HEK293 (cell line): ENCODE data around the gene CDH7.
A peak's percentile ranks its signal among the peaks of the same experiment; 100 is the strongest.

Source experiments
- CTCF ChIA-PET: fragments of 350-600 bp; formaldehyde crosslinking; extraction: SDS; loops from one replicate; lab custom pipeline; 2021; ENCODE audit warnings: antibody characterized with exemption; lab: Yijun Ruan, JAX
- POLR2A ChIA-PET: fragments of 300-600 bp; formaldehyde crosslinking; extraction: SDS; loops from one replicate; lab custom pipeline; 2020; ENCODE audit warnings: antibody characterized with exemption, inconsistent platforms; lab: Yijun Ruan, JAX
- H3K27ac ChIP-seq: fragments of 200-500 bp; sonication (Bioruptor generic); 2 replicates; pipeline ENCODE4 v1.5.1; 2014; ENCODE audit warnings: low read depth, low read length, control low read depth, inconsistent platforms; ENCODE audit errors: extremely low read depth
- H3K36me3 ChIP-seq, 2 experiments: fragments of 200-500 bp in 1 of 2; sonication (Bioruptor generic) in 1 of 2; 1 replicate in 1 of 2; 2 replicates in 1 of 2; pipeline ENCODE4 v1.5.1; 2014 to 2017; ENCODE audit warnings: inconsistent platforms in 2 of 2, low read length in 2 of 2; ENCODE audit not compliant: control insufficient read depth in 2 of 2, insufficient read depth in 1 of 2
- H3K4me1 ChIP-seq: fragments of 200-500 bp; sonication (Bioruptor generic); 2 replicates; pipeline ENCODE4 v1.5.1; 2014; ENCODE audit warnings: mild to moderate bottlenecking, low read length, inconsistent platforms; ENCODE audit not compliant: control insufficient read depth, insufficient read depth
- H3K4me3 ChIP-seq: 2 replicates; pipeline ENCODE4 v1.5.1; 2011; ENCODE audit warnings: low read depth, mild to moderate bottlenecking, control low read depth, low read length, moderate library complexity
- H3K9me3 ChIP-seq: fragments of 200-500 bp; sonication (Bioruptor generic); 2 replicates; pipeline ENCODE4 v1.5.1; 2014; ENCODE audit warnings: low read depth, low read length, inconsistent platforms; ENCODE audit not compliant: control insufficient read depth, insufficient read depth
- FEZF1 ChIP-seq: fragments of 450-650 bp; formaldehyde crosslinking; IDR thresholded peaks from 2 replicates; pipeline ENCODE4 v1.5.1; 2016; ENCODE audit warnings: missing biosample characterization, missing genetic modification characterization
- GLIS1 ChIP-seq: fragments of 450-650 bp; formaldehyde crosslinking; IDR thresholded peaks from 2 replicates; pipeline ENCODE4 v1.5.1; 2016; ENCODE audit warnings: missing biosample characterization, missing genetic modification characterization
- KLF8 ChIP-seq: fragments of 450-650 bp; formaldehyde crosslinking; IDR thresholded peaks from 2 replicates; pipeline ENCODE4 v1.5.1; 2016; ENCODE audit warnings: missing biosample characterization, missing genetic modification characterization
- MZF1 ChIP-seq: fragments of 450-650 bp; formaldehyde crosslinking; IDR thresholded peaks from 2 replicates; pipeline ENCODE4 v1.5.1; 2017; ENCODE audit warnings: missing biosample characterization, missing genetic modification characterization, borderline replicate concordance
- OSR2 ChIP-seq: fragments of 450-650 bp; formaldehyde crosslinking; IDR thresholded peaks from 2 replicates; pipeline ENCODE4 v1.5.1; 2016; ENCODE audit warnings: missing biosample characterization, missing genetic modification characterization
- SALL2 ChIP-seq: fragments of 450-650 bp; formaldehyde crosslinking; IDR thresholded peaks from 2 replicates; pipeline ENCODE4 v1.5.0; 2017; ENCODE audit warnings: missing biosample characterization, mild to moderate bottlenecking, missing genetic modification characterization, borderline replicate concordance
- SP7 ChIP-seq: fragments of 450-650 bp; formaldehyde crosslinking; IDR thresholded peaks from 2 replicates; pipeline ENCODE4 v1.5.1; 2016; ENCODE audit warnings: missing biosample characterization, missing genetic modification characterization
- TRIM28 ChIP-seq: IDR thresholded peaks from 2 replicates; pipeline ENCODE4 v1.6.1; 2011; ENCODE audit warnings: low read length, control low read depth, borderline replicate concordance
- ZBTB17 ChIP-seq: fragments of 450-650 bp; formaldehyde crosslinking; IDR thresholded peaks from 2 replicates; pipeline ENCODE4 v1.5.1; 2016; ENCODE audit warnings: missing biosample characterization, missing genetic modification characterization
- ZBTB44 ChIP-seq: fragments of 450-650 bp; IDR thresholded peaks from 2 replicates; pipeline ENCODE4 v1.5.1; 2018; ENCODE audit warnings: missing biosample characterization, mild to moderate bottlenecking, missing genetic modification characterization
- ZNF10 ChIP-seq: fragments of 450-650 bp; formaldehyde crosslinking; IDR thresholded peaks from 2 replicates; pipeline ENCODE4 v1.5.1; 2017; ENCODE audit warnings: missing biosample characterization, missing genetic modification characterization
- ZNF155 ChIP-seq: fragments of 450-650 bp; formaldehyde crosslinking; IDR thresholded peaks from 2 replicates; pipeline ENCODE4 v1.5.1; 2016; ENCODE audit warnings: missing biosample characterization, missing genetic modification characterization
- ZNF394 ChIP-seq: fragments of 450-650 bp; formaldehyde crosslinking; IDR thresholded peaks from 2 replicates; pipeline ENCODE4 v1.5.1; 2016; ENCODE audit warnings: missing biosample characterization, missing genetic modification characterization, mild to moderate bottlenecking, moderate library complexity, borderline replicate concordance
- ZNF423 ChIP-seq: fragments of 450-650 bp; formaldehyde crosslinking; IDR thresholded peaks from 2 replicates; pipeline ENCODE4 v1.5.1; 2016; ENCODE audit warnings: missing biosample characterization, missing genetic modification characterization
- ZNF48 ChIP-seq: fragments of 450-650 bp; formaldehyde crosslinking; IDR thresholded peaks from 2 replicates; pipeline ENCODE4 v1.5.1; 2016; ENCODE audit warnings: missing biosample characterization, missing genetic modification characterization
- ZNF654 ChIP-seq: fragments of 450-650 bp; formaldehyde crosslinking; IDR thresholded peaks from 2 replicates; pipeline ENCODE4 v1.5.1; 2016; ENCODE audit warnings: low read depth, missing biosample characterization, missing genetic modification characterization
- ZNF660 ChIP-seq: fragments of 450-650 bp; IDR thresholded peaks from 2 replicates; pipeline ENCODE4 v1.5.1; 2018; ENCODE audit warnings: missing biosample characterization, mild to moderate bottlenecking, missing genetic modification characterization
- ZSCAN16 ChIP-seq: fragments of 450-650 bp; formaldehyde crosslinking; IDR thresholded peaks from 2 replicates; pipeline ENCODE4 v1.5.1; 2016; ENCODE audit warnings: missing biosample characterization, missing genetic modification characterization
- ZSCAN30 ChIP-seq: fragments of 450-650 bp; IDR thresholded peaks from 2 replicates; pipeline ENCODE4 v1.5.1; 2018; ENCODE audit warnings: missing biosample characterization, mild to moderate bottlenecking, missing genetic modification characterization, moderate library complexity
- ZSCAN5A ChIP-seq: fragments of 450-650 bp; formaldehyde crosslinking; IDR thresholded peaks from 2 replicates; pipeline ENCODE4 v1.5.1; 2016; ENCODE audit warnings: missing biosample characterization, missing genetic modification characterization
- TF ChIP-seq, protein P1 (sequence below): fragments of 450-650 bp; formaldehyde crosslinking; IDR thresholded peaks from 2 replicates; pipeline ENCODE4 v1.5.1; 2017; ENCODE audit warnings: missing biosample characterization, missing genetic modification characterization
- TF ChIP-seq, protein P2 (sequence below): fragments of 450-650 bp; formaldehyde crosslinking; IDR thresholded peaks from 2 replicates; pipeline ENCODE4 v1.5.1; 2016; ENCODE audit warnings: missing biosample characterization, missing genetic modification characterization
- TF ChIP-seq, protein P3 (sequence below): fragments of 450-650 bp; formaldehyde crosslinking; IDR thresholded peaks from 2 replicates; pipeline ENCODE4 v1.5.1; 2017; ENCODE audit warnings: missing biosample characterization, missing genetic modification characterization
- TF ChIP-seq, protein P4 (sequence below): fragments of 450-650 bp; formaldehyde crosslinking; IDR thresholded peaks from 2 replicates; pipeline ENCODE4 v1.5.1; 2016; ENCODE audit warnings: missing biosample characterization, missing genetic modification characterization

The CDH7 gene

GRCh38 chr18:65752625-65753325, 2.0 kb downstream of the CDH7 start:
- POLR2A ChIA-PET: interaction anchor here (1.1 to 1.9 kb wide), 2 partner anchors 11 to 15 kb away, joined by 4 to 5 read pairs; no protein-coding TSS in a partner anchor
- peaks cover 40% of the 10 kb centered on the region for H3K4me1 ChIP-seq
- TF ChIP-seq SALL2 (tag by site-specific recombination) (no peak), ZNF660 (no peak), FEZF1 (tag by site-specific recombination) (peak; percentile 56), ZNF48 (tag by site-specific recombination) (no peak), KLF8 (0 out of 2 replicates have a peak, but pooled peaks have one; percentile 16), TRIM28 (no peak), ZNF10 (tag by site-specific recombination) (peak; percentile 65; the same call in 1 of the 2 replicates), SP7 (tag by site-specific recombination) (peak; percentile 39; the same call in 1 of the 2 replicates), OSR2 (tag by site-specific recombination) (peak; percentile 12; the same call in 1 of the 2 replicates), ZBTB17 (tag by site-specific recombination) (peak; percentile 29; the same call in 1 of the 2 replicates), MZF1 (no peak)
- TF ChIP-seq, protein P1, sequence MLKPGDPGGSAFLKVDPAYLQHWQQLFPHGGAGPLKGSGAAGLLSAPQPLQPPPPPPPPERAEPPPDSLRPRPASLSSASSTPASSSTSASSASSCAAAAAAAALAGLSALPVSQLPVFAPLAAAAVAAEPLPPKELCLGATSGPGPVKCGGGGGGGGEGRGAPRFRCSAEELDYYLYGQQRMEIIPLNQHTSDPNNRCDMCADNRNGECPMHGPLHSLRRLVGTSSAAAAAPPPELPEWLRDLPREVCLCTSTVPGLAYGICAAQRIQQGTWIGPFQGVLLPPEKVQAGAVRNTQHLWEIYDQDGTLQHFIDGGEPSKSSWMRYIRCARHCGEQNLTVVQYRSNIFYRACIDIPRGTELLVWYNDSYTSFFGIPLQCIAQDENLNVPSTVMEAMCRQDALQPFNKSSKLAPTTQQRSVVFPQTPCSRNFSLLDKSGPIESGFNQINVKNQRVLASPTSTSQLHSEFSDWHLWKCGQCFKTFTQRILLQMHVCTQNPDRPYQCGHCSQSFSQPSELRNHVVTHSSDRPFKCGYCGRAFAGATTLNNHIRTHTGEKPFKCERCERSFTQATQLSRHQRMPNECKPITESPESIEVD (tag by site-specific recombination): peak; percentile 34; the same call in 1 of the 2 replicates
- TF ChIP-seq, protein P2, sequence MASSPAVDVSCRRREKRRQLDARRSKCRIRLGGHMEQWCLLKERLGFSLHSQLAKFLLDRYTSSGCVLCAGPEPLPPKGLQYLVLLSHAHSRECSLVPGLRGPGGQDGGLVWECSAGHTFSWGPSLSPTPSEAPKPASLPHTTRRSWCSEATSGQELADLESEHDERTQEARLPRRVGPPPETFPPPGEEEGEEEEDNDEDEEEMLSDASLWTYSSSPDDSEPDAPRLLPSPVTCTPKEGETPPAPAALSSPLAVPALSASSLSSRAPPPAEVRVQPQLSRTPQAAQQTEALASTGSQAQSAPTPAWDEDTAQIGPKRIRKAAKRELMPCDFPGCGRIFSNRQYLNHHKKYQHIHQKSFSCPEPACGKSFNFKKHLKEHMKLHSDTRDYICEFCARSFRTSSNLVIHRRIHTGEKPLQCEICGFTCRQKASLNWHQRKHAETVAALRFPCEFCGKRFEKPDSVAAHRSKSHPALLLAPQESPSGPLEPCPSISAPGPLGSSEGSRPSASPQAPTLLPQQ: 0 out of 2 replicates have a peak, but pooled peaks have one; percentile 12
- TF ChIP-seq, protein P3, sequence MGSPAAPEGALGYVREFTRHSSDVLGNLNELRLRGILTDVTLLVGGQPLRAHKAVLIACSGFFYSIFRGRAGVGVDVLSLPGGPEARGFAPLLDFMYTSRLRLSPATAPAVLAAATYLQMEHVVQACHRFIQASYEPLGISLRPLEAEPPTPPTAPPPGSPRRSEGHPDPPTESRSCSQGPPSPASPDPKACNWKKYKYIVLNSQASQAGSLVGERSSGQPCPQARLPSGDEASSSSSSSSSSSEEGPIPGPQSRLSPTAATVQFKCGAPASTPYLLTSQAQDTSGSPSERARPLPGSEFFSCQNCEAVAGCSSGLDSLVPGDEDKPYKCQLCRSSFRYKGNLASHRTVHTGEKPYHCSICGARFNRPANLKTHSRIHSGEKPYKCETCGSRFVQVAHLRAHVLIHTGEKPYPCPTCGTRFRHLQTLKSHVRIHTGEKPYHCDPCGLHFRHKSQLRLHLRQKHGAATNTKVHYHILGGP (tag by site-specific recombination): no peak
- TF ChIP-seq, all 188 proteins: peak for 8
- CTCF ChIA-PET: interaction anchor here (0.7 to 3.0 kb wide), 21 partner anchors 11 to 392 kb away, joined by 3 to 19 read pairs (median 4); no protein-coding TSS in a partner anchor
- H3K9me3 ChIP-seq: no peaks in the 10 kb centered on the region
- H3K36me3 ChIP-seq: no peaks in the 10 kb centered on the region
- H3K4me3 ChIP-seq: no peak overlapping the region
- peak overlapping the region; percentile 74 for H3K27ac ChIP-seq

GRCh38 chr18:65753520-65753919, 2.7 kb downstream of the CDH7 start:
- POLR2A ChIA-PET: interaction anchor here (0.9 to 1.9 kb wide), 3 partner anchors 10 to 152 kb away, joined by 3 to 5 read pairs (median 4); no protein-coding TSS in a partner anchor
- CTCF ChIA-PET: interaction anchor here (0.7 to 3.0 kb wide), 18 partner anchors 11 to 392 kb away, joined by 3 to 19 read pairs (median 4); no protein-coding TSS in a partner anchor
- peak overlapping the region; percentile 74 for H3K27ac ChIP-seq

More at GRCh38 chr18:65753520-65753919, 2.7 kb downstream of the CDH7 start:
- H3K9me3 ChIP-seq: no peaks in the 10 kb centered on the region
- H3K4me3 ChIP-seq: no peak overlapping the region
- H3K4me1 ChIP-seq: peaks cover 44% of the 10 kb centered on the region
- no peak for TF ChIP-seq ZNF394 (tag by site-specific recombination)
- peak; percentile 30; the same call in 1 of the 2 replicates for TF ChIP-seq MZF1
- TF ChIP-seq ZBTB44 (tag by site-specific recombination): peak; percentile 58; the same call in 1 of the 2 replicates
- peak; percentile 33; the same call in 1 of the 2 replicates for TF ChIP-seq ZNF660
- peak; percentile 14; the same call in 1 of the 2 replicates for TF ChIP-seq ZNF654 (tag by site-specific recombination)
- TF ChIP-seq ZSCAN5A: no peak
- peak; percentile 28; the same call in 1 of the 2 replicates for TF ChIP-seq ZSCAN30 (tag by site-specific recombination)
- no peak for TF ChIP-seq ZBTB17 (tag by site-specific recombination)
- no peak for TF ChIP-seq ZNF155 (tag by site-specific recombination)
- TF ChIP-seq ZNF423 (tag by site-specific recombination): no peak
- TF ChIP-seq GLIS1 (tag by site-specific recombination): peak; percentile 18; the same call in 1 of the 2 replicates
- TF ChIP-seq, protein P4, sequence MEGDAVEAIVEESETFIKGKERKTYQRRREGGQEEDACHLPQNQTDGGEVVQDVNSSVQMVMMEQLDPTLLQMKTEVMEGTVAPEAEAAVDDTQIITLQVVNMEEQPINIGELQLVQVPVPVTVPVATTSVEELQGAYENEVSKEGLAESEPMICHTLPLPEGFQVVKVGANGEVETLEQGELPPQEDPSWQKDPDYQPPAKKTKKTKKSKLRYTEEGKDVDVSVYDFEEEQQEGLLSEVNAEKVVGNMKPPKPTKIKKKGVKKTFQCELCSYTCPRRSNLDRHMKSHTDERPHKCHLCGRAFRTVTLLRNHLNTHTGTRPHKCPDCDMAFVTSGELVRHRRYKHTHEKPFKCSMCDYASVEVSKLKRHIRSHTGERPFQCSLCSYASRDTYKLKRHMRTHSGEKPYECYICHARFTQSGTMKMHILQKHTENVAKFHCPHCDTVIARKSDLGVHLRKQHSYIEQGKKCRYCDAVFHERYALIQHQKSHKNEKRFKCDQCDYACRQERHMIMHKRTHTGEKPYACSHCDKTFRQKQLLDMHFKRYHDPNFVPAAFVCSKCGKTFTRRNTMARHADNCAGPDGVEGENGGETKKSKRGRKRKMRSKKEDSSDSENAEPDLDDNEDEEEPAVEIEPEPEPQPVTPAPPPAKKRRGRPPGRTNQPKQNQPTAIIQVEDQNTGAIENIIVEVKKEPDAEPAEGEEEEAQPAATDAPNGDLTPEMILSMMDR: peak; percentile 58; the same call in 1 of the 2 replicates
- TF ChIP-seq ZSCAN16 (tag by site-specific recombination): no peak
- H3K36me3 ChIP-seq: no peaks in the 10 kb centered on the region
